Measurements from ENCODE around the gene TIGD4. TPM values are rescaled to one million over a fixed set of nuclear protein-coding genes. Genes with fewer than 3 reads are reported as not detected.

TIGD4 gene
- total and polyA plus RNA-seq, 2 of the 8 experiments (the other 6 are each of a cell fraction or from before 2014, with no cell fraction given): 0.42 to 2.3 TPM

DNA sequence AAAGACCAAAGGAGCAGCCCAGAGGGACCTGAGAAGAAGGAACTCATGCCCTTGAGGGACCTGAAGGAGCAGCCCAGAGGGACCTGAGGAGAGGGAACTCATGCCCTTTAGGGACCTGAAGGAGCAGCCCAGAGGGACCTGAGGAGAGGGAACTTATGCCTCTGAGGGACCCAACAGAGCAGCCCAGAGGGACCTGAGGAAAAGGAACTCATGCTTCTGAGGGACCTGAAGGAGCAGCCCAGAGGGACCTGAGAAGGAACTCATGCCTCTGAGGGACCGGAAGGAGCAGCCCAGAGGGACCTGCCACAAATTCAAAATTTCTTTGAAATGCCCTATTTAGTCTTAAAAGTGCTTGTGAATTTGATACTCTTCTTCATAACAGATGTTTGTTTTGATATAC is 51.2 kb downstream of the TIGD4 start (continued):
- TF ChIP-seq CHD7 (IDR thresholded peaks at IDR 0.05; ENCODE audit: insufficient replicate concordance, low read length): no peak
- TF ChIP-seq EP300 (IDR thresholded peaks at IDR 0.05; ENCODE audit: borderline replicate concordance in 1 of 2, low read depth in 2 of 2, low read length in 2 of 2): no peak
- TF ChIP-seq HDAC2 (IDR thresholded peaks at IDR 0.05; ENCODE audit: borderline replicate concordance in 1 of 2, low read depth in 2 of 2, low read length in 2 of 2): no peak
- TF ChIP-seq SP1 (IDR thresholded peaks at IDR 0.05; ENCODE audit: low read depth, low read length): no peak
- TF ChIP-seq ATF2 (IDR thresholded peaks at IDR 0.05; ENCODE audit: low read length): no peak
- TF ChIP-seq, protein P1, sequence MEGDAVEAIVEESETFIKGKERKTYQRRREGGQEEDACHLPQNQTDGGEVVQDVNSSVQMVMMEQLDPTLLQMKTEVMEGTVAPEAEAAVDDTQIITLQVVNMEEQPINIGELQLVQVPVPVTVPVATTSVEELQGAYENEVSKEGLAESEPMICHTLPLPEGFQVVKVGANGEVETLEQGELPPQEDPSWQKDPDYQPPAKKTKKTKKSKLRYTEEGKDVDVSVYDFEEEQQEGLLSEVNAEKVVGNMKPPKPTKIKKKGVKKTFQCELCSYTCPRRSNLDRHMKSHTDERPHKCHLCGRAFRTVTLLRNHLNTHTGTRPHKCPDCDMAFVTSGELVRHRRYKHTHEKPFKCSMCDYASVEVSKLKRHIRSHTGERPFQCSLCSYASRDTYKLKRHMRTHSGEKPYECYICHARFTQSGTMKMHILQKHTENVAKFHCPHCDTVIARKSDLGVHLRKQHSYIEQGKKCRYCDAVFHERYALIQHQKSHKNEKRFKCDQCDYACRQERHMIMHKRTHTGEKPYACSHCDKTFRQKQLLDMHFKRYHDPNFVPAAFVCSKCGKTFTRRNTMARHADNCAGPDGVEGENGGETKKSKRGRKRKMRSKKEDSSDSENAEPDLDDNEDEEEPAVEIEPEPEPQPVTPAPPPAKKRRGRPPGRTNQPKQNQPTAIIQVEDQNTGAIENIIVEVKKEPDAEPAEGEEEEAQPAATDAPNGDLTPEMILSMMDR (IDR thresholded peaks at IDR 0.05; ENCODE audit: control extremely low read depth in 1 of 3, insufficient read depth in 1 of 3, low read depth in 1 of 3, low read length in 3 of 3): no peak
